Muscle layer of colon (tissue), 2 donors: Measurements from ENCODE around the gene TRAF7.

Experiments used
- H3K27ac ChIP-seq: one replicate; pipeline ENCODE4 v1.7.0; 2013; ENCODE audit warnings: low read depth, mild to moderate bottlenecking, low read length, moderate library complexity
- H3K27me3 ChIP-seq, 2 donors: one replicate each; pipeline ENCODE4 v1.7.0; 2013; ENCODE audit warnings: low read length in 2 of 2, mild to moderate bottlenecking in 2 of 2; ENCODE audit not compliant: insufficient read depth in 2 of 2, control insufficient read depth in 1 of 2
- H3K36me3 ChIP-seq: one replicate; pipeline ENCODE4 v1.7.0; 2013; ENCODE audit warnings: mild to moderate bottlenecking, low read length; ENCODE audit not compliant: insufficient read depth
- H3K4me1 ChIP-seq: one replicate; pipeline ENCODE4 v1.7.0; 2013; ENCODE audit warnings: mild to moderate bottlenecking, low read length; ENCODE audit not compliant: insufficient read depth
- H3K4me3 ChIP-seq, 2 donors: one replicate each; pipeline ENCODE4 v1.7.0; 2013; ENCODE audit warnings: low read length in 2 of 2, low read depth in 1 of 2, mild to moderate bottlenecking in 1 of 2, moderate library complexity in 1 of 2
- H3K9ac ChIP-seq: one replicate; pipeline ENCODE4 v1.7.0; 2013; ENCODE audit warnings: low read length
- H3K9me3 ChIP-seq: one replicate; pipeline ENCODE4 v1.7.0; 2013; ENCODE audit warnings: mild to moderate bottlenecking, low read length
- donor health status: abdominal sarcoma.
- donor health status: Adenocarcinoma of cecum.

The TRAF7 gene

DNA sequence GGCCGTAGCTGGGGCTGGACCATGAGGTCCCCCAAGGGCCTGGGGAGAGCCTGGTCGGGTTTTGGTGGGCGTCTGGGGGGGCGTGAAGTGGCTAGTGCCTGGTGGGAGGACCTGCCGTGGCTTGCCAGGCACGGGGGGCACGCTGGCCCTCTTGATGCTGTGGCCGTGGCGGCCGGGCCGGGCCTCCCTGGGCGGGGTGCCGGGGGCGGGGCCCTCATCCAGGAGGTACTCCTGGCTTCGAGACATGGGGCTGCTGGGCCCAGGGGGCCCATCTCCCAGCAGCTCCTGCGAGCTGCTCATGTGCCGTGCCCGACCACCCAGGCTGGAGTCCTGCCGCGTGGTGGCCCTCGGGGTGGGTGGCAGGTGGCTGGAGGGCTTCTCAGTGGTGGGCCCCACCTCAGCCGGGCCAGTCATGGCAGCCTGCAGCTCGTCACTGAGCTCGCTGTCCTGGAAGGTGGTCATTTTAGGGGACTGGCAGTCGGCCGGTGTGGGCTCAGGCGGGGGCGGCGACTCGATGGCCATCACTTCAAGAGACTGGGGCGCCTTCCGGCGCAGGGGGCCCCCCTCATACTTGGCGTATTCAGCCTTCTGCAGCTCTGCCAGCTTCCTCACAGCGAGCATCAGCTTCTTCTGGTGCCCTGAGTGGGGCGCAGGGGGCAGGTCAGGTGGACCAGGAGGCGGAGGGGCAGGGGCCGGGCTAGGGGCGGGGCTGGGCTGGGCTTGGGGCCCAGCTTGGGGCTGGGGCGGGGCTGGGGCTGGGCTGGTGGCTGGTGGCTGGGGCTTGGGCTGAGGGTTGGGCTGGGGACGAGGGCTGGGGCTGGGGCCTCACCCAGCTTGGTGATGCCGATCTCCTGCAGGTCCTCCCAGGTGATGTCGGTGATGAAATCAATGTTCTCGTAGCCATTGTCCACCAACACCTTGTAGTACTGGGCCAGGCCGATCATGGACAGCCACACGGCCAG lies 25.7 kb downstream of the TRAF7 start:
- H3K4me1 ChIP-seq: no peaks in the 10 kb centered on the region
- peaks cover 2% of the 10 kb centered on the region for H3K36me3 ChIP-seq
- no peaks in the 10 kb centered on the region for H3K9me3 ChIP-seq
- no peaks in the 10 kb centered on the region for H3K27me3 ChIP-seq
- no peak overlapping the region for H3K27ac ChIP-seq
- no peak overlapping the region for H3K4me3 ChIP-seq
- no peak overlapping the region for H3K9ac ChIP-seq

DNA sequence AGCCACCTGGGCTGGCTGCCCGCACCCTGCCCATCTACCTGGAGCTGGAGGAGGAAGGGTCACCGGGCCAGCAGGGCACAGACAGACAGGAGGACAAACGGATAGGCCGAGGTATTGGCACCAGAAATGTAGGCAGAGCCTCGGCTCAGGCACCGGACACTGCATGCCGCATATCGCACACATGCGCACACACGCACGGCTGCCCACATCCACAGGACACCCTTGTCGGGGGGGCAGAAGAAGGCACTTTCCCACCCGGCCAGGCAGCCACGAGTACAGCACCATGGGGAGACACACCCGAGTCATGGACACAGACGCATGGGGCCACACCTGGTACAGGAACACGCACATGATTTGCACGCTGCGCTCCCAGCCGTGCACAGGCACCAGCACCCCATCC lies 26.4 kb downstream of the TRAF7 start:
- H3K9me3 ChIP-seq: no peaks in the 10 kb centered on the region
- H3K36me3 ChIP-seq: no peaks in the 10 kb centered on the region
- H3K9ac ChIP-seq: no peak overlapping the region
- H3K4me1 ChIP-seq: no peaks in the 10 kb centered on the region
- no peak overlapping the region for H3K27ac ChIP-seq
- H3K27me3 ChIP-seq: no peaks in the 10 kb centered on the region
- H3K4me3 ChIP-seq: no peak overlapping the region

DNA sequence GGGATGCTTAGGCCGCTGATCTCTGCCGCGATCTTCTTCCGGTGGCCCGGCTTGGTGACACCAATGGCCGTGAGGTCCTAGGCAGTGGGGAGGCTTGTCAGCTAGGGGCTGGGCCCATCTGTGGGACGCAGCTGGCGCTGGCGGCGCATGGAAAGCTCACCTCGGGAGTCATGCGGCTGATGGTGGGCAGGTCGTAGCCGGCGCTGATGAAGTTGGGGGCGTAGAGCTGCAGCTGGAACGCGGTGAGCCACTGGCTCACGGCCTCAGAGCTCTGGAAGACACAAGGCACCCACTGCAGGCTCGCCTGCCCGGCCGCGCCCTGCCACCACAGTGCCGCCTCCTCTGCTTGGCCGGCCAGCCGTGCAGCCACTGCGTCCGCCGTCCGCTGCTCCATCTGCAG lies 28.1 kb downstream of the TRAF7 start:
- Histone ChIP-seq H3K9ac (no peak overlapping the region), H3K27me3 (no peaks in the 10 kb centered on the region), H3K4me1 (no peaks in the 10 kb centered on the region), H3K9me3 (no peaks in the 10 kb centered on the region), H3K4me3 (no peak overlapping the region), H3K36me3 (no peaks in the 10 kb centered on the region), H3K27ac (no peak overlapping the region)

DNA sequence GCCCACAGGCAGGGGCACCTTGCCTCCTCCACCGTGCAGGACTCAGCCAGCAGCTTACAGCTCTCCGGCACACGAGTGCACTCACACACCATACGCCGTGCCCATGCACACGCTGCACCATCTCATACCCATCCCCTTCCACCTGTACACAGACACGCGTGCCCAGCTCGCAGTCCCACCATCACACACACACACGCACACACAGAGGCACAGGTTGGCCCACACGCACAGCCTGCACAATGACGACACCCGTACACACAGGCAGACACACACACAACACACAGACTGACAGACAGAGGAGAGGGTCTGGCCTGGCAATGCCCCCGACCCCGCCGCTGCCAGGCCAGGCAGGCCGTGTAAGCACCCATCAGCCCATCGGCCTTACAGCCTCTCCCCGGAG lies 28.8 kb downstream of the TRAF7 start:
- no peaks in the 10 kb centered on the region for H3K9me3 ChIP-seq
- no peak overlapping the region for H3K9ac ChIP-seq
- H3K36me3 ChIP-seq: no peaks in the 10 kb centered on the region
- no peak overlapping the region for H3K4me3 ChIP-seq
- H3K27ac ChIP-seq: no peak overlapping the region
- H3K27me3 ChIP-seq: no peaks in the 10 kb centered on the region
- H3K4me1 ChIP-seq: no peaks in the 10 kb centered on the region

DNA sequence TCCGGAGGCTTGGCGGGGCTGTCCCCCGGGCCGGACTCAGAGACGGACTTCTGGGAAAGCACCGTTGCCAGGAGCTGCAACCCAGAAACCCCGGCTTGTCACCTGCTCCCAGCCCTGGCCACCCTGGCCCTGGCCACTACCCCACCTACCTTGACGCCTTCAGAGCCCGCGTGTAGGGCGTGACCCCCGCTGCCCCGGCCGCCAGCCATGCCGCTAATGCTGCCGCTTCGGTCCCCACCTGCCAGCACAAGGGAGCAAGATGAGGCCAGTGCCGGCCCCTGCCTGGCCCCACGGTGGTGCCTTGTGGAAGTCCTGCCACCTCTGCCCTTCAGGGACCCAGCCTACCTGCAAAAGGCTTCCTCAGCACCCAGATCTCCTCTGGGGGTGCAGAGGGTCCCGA lies 29.4 kb downstream of the TRAF7 start:
- H3K4me1 ChIP-seq: no peaks in the 10 kb centered on the region
- no peak overlapping the region for H3K27ac ChIP-seq
- H3K36me3 ChIP-seq: no peaks in the 10 kb centered on the region
- H3K9me3 ChIP-seq: no peaks in the 10 kb centered on the region
- no peak overlapping the region for H3K9ac ChIP-seq
- no peaks in the 10 kb centered on the region for H3K27me3 ChIP-seq
- H3K4me3 ChIP-seq: no peak overlapping the region

DNA sequence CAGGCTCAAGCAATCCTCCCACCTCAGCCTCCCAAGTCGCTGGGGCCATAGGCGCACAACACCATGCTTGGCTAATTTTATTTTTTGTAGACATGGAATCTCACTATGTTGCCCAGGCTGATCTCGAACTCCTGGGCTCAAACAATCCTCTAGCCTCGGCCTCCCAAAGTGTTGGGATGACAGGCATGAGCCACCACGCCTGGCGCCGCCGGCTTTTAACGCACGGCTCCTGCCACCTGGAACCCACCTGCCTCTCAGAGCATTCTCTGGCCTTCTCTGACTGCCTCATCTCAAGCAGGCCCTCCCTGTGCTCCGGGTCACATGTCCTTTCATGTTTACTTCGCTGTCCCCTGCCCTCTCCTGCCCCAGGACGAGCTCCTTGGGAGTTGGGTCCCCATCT lies 30.5 kb downstream of the TRAF7 start:
- no peaks in the 10 kb centered on the region for H3K4me1 ChIP-seq
- no peak overlapping the region for H3K4me3 ChIP-seq
- no peaks in the 10 kb centered on the region for H3K27me3 ChIP-seq
- H3K27ac ChIP-seq: no peak overlapping the region
- no peak overlapping the region for H3K9ac ChIP-seq
- H3K36me3 ChIP-seq: no peaks in the 10 kb centered on the region
- H3K9me3 ChIP-seq: no peaks in the 10 kb centered on the region

DNA sequence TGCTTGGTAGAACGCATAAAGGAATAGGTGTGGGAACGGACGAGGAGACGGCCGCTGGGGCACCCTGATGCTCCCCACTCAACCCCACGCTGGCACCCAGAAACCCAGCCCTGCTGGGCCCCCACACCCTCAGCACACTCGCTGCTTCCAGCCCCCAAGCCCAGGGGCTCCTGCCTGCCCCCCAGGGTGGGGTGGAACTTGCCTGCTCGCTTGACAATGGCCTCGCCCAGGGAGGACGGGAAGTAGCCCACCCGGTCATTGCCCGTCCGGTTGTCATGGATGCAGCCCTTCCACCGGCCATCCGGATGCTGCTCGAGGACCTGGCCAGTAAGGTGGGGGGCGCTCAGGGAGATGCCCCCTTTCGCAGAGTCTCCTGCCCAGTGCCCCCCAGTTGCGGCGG lies 30.9 kb downstream of the TRAF7 start:
- no peaks in the 10 kb centered on the region for H3K9me3 ChIP-seq
- no peaks in the 10 kb centered on the region for H3K36me3 ChIP-seq
- H3K27ac ChIP-seq: no peak overlapping the region
- H3K4me1 ChIP-seq: no peaks in the 10 kb centered on the region
- H3K27me3 ChIP-seq: no peaks in the 10 kb centered on the region
- H3K9ac ChIP-seq: no peak overlapping the region
- H3K4me3 ChIP-seq: no peak overlapping the region

DNA sequence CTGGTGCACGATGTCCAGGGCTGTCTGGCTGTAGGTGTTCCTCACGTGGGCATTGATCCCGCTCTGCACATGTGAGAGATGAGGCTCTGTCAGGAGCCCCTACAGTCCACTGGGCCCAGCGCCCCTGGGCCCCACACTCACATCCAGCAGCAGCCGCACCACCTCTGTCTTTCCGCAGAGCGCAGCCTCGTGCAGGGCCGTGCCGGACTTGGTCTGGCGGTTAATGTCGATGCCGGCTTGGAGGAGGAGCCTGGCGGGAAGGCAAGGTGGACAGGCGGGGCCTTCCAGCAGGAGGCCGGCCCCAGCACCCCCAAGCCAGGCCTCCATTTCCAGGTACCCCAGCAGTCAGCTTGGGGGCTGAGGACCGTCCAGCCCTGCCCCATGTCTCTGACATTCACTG lies 31.6 kb downstream of the TRAF7 start:
- no peaks in the 10 kb centered on the region for H3K9me3 ChIP-seq

DNA sequence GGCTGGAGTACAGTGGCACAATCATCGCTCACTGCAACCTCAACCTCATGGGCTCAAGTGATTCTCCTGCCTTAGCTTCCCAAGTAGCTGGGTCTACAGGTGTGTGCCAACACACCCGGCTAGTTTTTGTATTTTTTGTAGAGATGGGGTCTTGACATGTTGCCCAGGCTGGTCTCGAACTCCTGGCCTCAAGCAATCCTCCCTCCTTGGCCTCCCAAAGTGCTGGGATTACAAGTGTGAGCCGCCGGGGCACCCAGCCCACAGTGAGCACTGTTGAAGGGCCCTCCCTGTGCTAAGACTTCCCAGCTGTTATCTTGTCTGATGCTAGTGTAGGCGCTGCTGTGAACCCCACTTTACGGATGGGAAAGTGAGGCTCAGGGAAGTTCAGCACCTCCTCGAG lies 32.8 kb downstream of the TRAF7 start:
- Histone ChIP-seq H3K9ac (no peak overlapping the region), H3K9me3 (no peaks in the 10 kb centered on the region), H3K4me1 (no peaks in the 10 kb centered on the region), H3K4me3 (no peak overlapping the region), H3K27me3 (peaks cover 0 to under 1% of the 10 kb centered on the region in 2 donors), H3K27ac (no peak overlapping the region), H3K36me3 (no peaks in the 10 kb centered on the region)

More for the DNA sequence above, 31.6 kb downstream of the TRAF7 start:
- Histone ChIP-seq H3K9ac (no peak overlapping the region), H3K36me3 (no peaks in the 10 kb centered on the region), H3K27ac (no peak overlapping the region), H3K4me3 (no peak overlapping the region), H3K27me3 (no peaks in the 10 kb centered on the region), H3K4me1 (no peaks in the 10 kb centered on the region)

DNA sequence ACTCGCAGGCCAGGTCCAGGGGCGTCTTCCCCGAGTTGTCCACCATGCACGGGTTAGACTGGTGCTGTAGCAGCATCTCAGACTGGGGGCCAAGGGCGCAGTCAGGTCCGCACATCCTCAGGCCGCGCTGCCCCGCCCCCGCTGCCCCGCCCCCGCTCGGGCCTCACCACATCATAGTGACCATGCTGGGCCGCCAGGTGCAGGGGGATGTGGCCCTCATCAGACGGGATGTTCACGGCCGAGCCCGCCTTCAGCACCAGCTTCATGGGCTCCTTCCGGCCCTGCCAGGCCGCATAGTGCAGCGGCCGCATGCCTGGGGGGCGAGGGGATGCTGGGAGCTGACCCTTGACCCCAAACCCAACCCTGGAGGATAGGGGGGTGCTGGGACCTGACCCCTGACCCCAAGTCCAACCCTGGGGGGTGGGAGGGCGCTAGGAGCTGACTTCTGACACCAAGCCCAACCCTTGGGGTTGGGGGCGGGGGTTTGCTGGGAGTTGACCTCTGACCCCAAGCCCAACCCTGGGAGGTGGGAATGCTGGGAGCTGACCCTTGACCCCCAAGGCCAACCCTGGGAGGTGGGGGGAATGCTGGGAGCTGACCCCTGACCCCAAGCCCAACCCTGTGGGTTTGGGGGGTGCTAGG lies 33.8 kb downstream of the TRAF7 start:
- Histone ChIP-seq H3K4me1 (no peaks in the 10 kb centered on the region), H3K9me3 (no peaks in the 10 kb centered on the region), H3K27me3 (peaks cover 0 to 10% of the 10 kb centered on the region in 2 donors), H3K9ac (no peak overlapping the region), H3K4me3 (no peak overlapping the region), H3K36me3 (no peaks in the 10 kb centered on the region), H3K27ac (no peak overlapping the region)

DNA sequence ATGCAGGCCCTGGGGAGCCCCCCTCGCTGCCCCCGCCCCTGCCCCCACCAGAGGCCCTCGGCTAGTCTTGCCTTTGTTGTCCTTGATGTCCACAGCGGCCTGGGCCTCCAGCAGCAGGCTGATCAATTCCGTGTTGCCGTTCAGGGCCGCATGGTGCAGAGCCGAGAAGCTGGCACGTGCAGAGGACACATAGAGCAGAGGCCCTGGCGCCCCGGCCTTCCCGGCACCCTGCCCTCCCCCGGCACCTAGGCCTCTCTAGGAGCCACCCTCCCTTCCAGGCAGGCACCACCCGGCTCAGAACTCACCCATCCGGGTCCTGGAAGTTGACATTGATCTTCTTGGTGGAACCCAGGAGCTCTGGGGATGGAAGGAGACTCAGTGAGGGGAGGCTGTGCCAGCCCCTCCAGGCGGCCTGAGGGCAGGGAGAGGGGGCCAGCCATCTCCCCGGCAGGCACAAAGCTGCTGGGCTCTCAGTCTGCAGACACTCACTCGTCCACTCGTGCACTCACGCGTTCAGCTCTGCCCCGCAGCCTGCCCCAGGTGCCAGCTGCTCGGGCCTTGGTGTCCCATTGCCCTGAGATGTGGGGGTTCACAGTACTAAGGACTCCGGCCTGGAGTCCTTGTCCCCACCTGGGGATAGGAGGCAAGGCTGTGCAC lies 34.5 kb downstream of the TRAF7 start:
- H3K4me3 ChIP-seq: no peak overlapping the region
- peaks cover 2 to 18% of the 10 kb centered on the region in 2 donors for H3K27me3 ChIP-seq
- no peaks in the 10 kb centered on the region for H3K4me1 ChIP-seq
- no peaks in the 10 kb centered on the region for H3K36me3 ChIP-seq
- no peak overlapping the region for H3K27ac ChIP-seq
- H3K9me3 ChIP-seq: no peaks in the 10 kb centered on the region
- H3K9ac ChIP-seq: no peak overlapping the region
